HG03439 (cell line): ENCODE results near the gene SLC9A3.

Experiments used
- ATAC-seq: cut with Tn5 transposase; IDR thresholded peaks from one replicate; pipeline ENCODE4 v1.9.1; 2021; ENCODE audit warnings: mild to moderate bottlenecking, moderate library complexity; ENCODE audit not compliant: unreplicated experiment

Gene SLC9A3

DNA sequence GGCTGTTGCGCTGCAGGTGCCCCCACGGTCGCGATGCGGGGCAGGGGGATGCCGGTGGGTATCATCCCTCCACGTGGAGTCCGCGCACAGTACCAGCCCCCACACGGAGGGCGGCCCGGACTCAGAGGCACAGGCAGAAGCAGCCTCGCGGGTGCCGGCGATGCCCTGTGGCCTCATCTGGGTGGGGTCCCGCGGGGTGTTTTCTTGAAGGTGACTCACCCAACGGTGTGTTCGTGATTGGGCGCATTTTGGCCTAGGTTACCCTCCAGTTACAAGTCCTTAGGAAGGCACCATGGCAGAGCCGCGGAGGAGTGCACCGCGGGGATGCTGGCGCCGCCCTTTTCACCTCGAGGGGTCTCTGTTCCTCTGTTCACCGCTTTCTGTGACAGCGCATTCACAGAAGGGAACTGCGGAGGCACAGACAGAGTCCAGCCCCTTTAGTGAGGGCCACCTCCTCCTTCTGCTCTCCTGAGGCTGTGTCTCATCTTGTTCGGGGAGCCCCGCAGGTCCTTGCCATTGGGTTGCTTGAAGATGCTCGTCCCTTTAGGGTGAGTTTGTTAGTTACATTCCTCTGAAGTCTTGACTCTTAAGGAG, 102.9 kb downstream of the SLC9A3 start:
- no peak for ATAC-seq

DNA sequence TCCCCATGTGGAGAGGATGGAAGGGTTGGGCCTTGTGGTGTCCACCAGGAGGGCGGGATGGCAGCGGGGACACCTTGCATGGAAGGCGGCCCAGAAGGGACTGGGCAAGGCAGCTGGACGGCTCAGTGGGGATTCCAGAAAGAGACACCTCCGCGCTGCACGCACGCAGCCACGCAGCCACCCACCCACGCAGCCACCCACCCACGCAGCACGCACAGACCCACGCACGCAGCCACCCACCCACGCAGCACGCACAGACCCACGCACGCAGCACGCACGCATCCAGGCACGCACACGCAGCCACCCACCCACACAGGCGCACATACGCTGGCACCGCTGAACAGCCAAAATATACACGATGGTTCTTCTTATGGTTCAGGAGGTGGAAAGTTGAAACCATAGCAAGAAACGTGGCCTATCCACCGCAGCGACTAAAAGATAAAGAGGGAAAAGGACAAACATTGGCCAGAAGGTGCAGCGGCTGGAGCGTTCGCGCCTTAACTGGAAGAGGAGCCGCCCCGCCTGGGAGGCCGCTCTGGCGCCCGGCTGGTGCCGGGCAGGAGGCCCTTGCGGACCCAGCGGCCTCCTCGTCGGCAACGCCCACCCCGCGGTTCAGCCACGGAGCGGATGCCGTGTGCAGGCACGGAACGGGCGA, 103.5 kb downstream of the SLC9A3 start:
- ATAC-seq: no peak
